Pancreas (tissue), 10 donors: ENCODE measurements around the gene RPS6KA5. TPM values are rescaled to one million over a fixed set of nuclear protein-coding genes. Genes with fewer than 3 reads are reported as not detected.
"Not testable (repeated sequence)": the region's sequence is repeated elsewhere in the genome, so short reads cannot be mapped to it uniquely, and the experiment has no call there.

Experiments
- ATAC-seq, 4 donors: fragments of 200-7000 bp; cut with Tn5 transposase; one replicate each; pipeline versions ENCODE4 v1.8.0 to v1.9.1; 2020; ENCODE audit warnings: mild to moderate bottlenecking in 4 of 4, moderate library complexity in 4 of 4
- DNase-seq, 6 donors: peaks; one replicate each; pipeline ENCODE4 v3.0.0-alpha.2; 2020
- FAIRE-seq: peaks from 2 replicates; lab custom pipeline; 2012; peaks lifted over from hg19 to GRCh38; lab: Jason Lieb, UNC
- H3K27ac ChIP-seq, 4 donors: fragments of 200-600 bp; sonication (generic); 1 replicate in 3 of 4; 2 replicates in 1 of 4; pipeline versions ENCODE4 v1.5.0 to v1.8.0; 2020
- H3K27me3 ChIP-seq, 4 donors: fragments of 200-600 bp; one replicate each; pipeline ENCODE4 v1.8.0; 2021
- H3K36me3 ChIP-seq, 3 donors: fragments of 200-600 bp; sonication (generic) in 1 of 3; one replicate each; pipeline versions ENCODE4 v1.5.0 to v1.8.0; 2020 to 2021
- H3K4me1 ChIP-seq, 3 donors: fragments of 200-600 bp; one replicate each; pipeline ENCODE4 v1.8.0; 2021
- H3K4me3 ChIP-seq, 4 donors: fragments of 200-600 bp; sonication (generic) in 2 of 4; one replicate each; pipeline versions ENCODE4 v1.5.0 to v1.8.0; 2020 to 2021
- H3K9me3 ChIP-seq, 4 donors: fragments of 200-600 bp; one replicate each; pipeline ENCODE4 v1.8.0; 2021
- CTCF ChIP-seq, 4 donors: fragments of 200-600 bp; sonication (generic) in 3 of 4; IDR thresholded peaks; one replicate each; pipeline versions ENCODE4 v1.5.0 to v1.8.0; 2021; ENCODE audit warnings: antibody characterized with exemption in 4 of 4
- WGBS, 2 donors: extraction: QIAGEN DNeasy Blood & Tissue Kit; methylation state at CpG; one replicate each; pipeline ENCODE4 v1.1.7; 2013; 5-methylcytosine and 5-hydroxymethylcytosine counted together
- intact Hi-C, 3 donors: fragments of 100-400 bp; cut with DNase I; formaldehyde crosslinking; loops; one replicate each; pipeline versions ENCODE4 v1.11.1 to v1.14.2; 2022
- polyA plus RNA-seq, 2 donors: library from polyadenylated mRNA; stranded (reverse); fragments of 200-250 nt; gene quantifications; one replicate each; pipeline ENCODE4 v1.2.3, GENCODE V29; 2013
- total RNA-seq, 6 donors: library from RNA; stranded (reverse); fragmentation: NEBNext Ultra II Directional in 4 of 6; extraction: Animal tissue kit (Norgen Biotek cat#: 25700) in 4 of 6; gene quantifications; one replicate each; pipeline versions ENCODE4 v1.2.1 to v1.2.4, GENCODE V29; 2021 to 2023
- donor health status: healthy with polysubstance abuse.
- donor health status: DM: no; HTN: no; CAD: no; lungs with moderate emphysema.
- donor health status: DM: no; HTN: no; CAD: no.
- donor health status: control.
- donor health status: control.
- donor health status: Bipolar disorder and iron deficiency.
- donor health status: DM: yes; HTN: yes; CAD: no.
- donor health status: DM: no; HTN: no; CAD: no.
- donor health status: DM: no; HTN: no; CAD: no.
- donor health status: DM: yes; HTN: yes; CAD: no.

Gene RPS6KA5
- total and polyA plus RNA-seq, 8 donors = 0.95 to 3.5 (median 2.8) TPM

- FAIRE-seq (no peak), ATAC-seq (no peak)
- intact Hi-C loops = no loop called here
These were observed 192.9 kb downstream of the RPS6KA5 start for GRCh38 chr14:90867501-90867900.

GRCh38 chr14:90866833-90867232 lies 193.6 kb downstream of the RPS6KA5 start:
- H3K27me3 ChIP-seq = no peaks in the 10 kb centered on the region
- no peaks in the 10 kb centered on the region for H3K36me3 ChIP-seq
- H3K4me1 ChIP-seq = no peaks in the 10 kb centered on the region
- H3K27ac ChIP-seq = no peak overlapping the region
- FAIRE-seq = no peak
- intact Hi-C loops = no loop called here
- no peaks in the 10 kb centered on the region for H3K9me3 ChIP-seq
- TF ChIP-seq CTCF (IDR thresholded peaks at IDR 0.05) = no peak
- ATAC-seq = no peak
- DNase-seq = no peak
- no peak overlapping the region for H3K4me3 ChIP-seq

More at GRCh38 chr14:90867501-90867900, 192.9 kb downstream of the RPS6KA5 start:
- Histone ChIP-seq H3K36me3 (no peaks in the 10 kb centered on the region), H3K4me3 (no peak overlapping the region), H3K4me1 (no peaks in the 10 kb centered on the region), H3K9me3 (no peaks in the 10 kb centered on the region), H3K27ac (no peak overlapping the region), H3K27me3 (no peaks in the 10 kb centered on the region)
- DNase-seq = no peak
- TF ChIP-seq CTCF (IDR thresholded peaks at IDR 0.05) = no peak

GRCh38 chr14:90864741-90865140 lies 195.7 kb downstream of the RPS6KA5 start:
- no peaks in the 10 kb centered on the region for H3K36me3 ChIP-seq
- intact Hi-C loops = no loop called here
- FAIRE-seq = no peak
- no peak for TF ChIP-seq CTCF (IDR thresholded peaks at IDR 0.05)
- H3K9me3 ChIP-seq = no peaks in the 10 kb centered on the region
- no peak overlapping the region for H3K4me3 ChIP-seq
- no peak overlapping the region for H3K27ac ChIP-seq
- no peaks in the 10 kb centered on the region for H3K27me3 ChIP-seq
- no peak for DNase-seq
- 98 to 100% methylated on average over 2 of the region's 2 CpGs for WGBS, 2 donors
- H3K4me1 ChIP-seq = no peaks in the 10 kb centered on the region
- no peak for ATAC-seq

GRCh38 chr14:90858511-90858910 lies 201.9 kb downstream of the RPS6KA5 start:
- Histone ChIP-seq H3K9me3 (no peaks in the 10 kb centered on the region), H3K36me3 (no peaks in the 10 kb centered on the region), H3K27ac (no peak overlapping the region), H3K27me3 (no peaks in the 10 kb centered on the region), H3K4me1 (no peaks in the 10 kb centered on the region), H3K4me3 (no peak overlapping the region)
- ATAC-seq (no peak), DNase-seq (no peak), FAIRE-seq (no peak)
- intact Hi-C loops = no loop called here
- WGBS, 2 donors = 85 to 95% methylated on average over 5 of the region's 5 CpGs
- no peak for TF ChIP-seq CTCF (IDR thresholded peaks at IDR 0.05)

- H3K4me3 ChIP-seq = no peak overlapping the region
- no peaks in the 10 kb centered on the region for H3K27me3 ChIP-seq
- WGBS, 2 donors = 82 to 90% methylated on average over 6 of the region's 6 CpGs
- H3K27ac ChIP-seq = no peak overlapping the region
- no peaks in the 10 kb centered on the region for H3K9me3 ChIP-seq
- no peak for FAIRE-seq
- H3K36me3 ChIP-seq = no peaks in the 10 kb centered on the region
- TF ChIP-seq CTCF (IDR thresholded peaks at IDR 0.05) = no peak
- no peaks in the 10 kb centered on the region for H3K4me1 ChIP-seq
- intact Hi-C loops = no loop called here
- ATAC-seq = no peak
- DNase-seq = no peak
These were observed 202.6 kb downstream of the RPS6KA5 start for GRCh38 chr14:90857866-90858265.

GRCh38 chr14:90856115-90856514 lies 204.3 kb downstream of the RPS6KA5 start:
- H3K4me1 ChIP-seq, FAIRE-seq, H3K36me3 ChIP-seq, H3K27me3 ChIP-seq, ATAC-seq, DNase-seq, H3K9me3 ChIP-seq, intact Hi-C loops, H3K4me3 ChIP-seq, H3K27ac ChIP-seq: not testable (repeated sequence)
- 79 to 85% methylated on average over 4 to 5 of the region's 5 CpGs for WGBS, 2 donors
